Activated T-helper 2 cell treated with anti-CD3 and anti-CD28 coated beads, Interferon-gamma antibody, Interleukin-2, Interleukin-4, amounts not matched to agents 10 μg/mL and 5 μg/mL and 100 μg/mL, durations not matched to agents 14 hours and 24 hours and 36 hours (primary cell): ENCODE measurements around the gene MTHFSD. TPM values are rescaled to one million over a fixed set of nuclear protein-coding genes. Genes with fewer than 3 reads are reported as not detected.

Experiments used
- DNase-seq: peaks from one replicate; pipeline ENCODE4 v3.0.0; 2021; ENCODE audit warnings: low spot score
- H3K27ac Mint-ChIP-seq: one replicate; pipeline ENCODE4 v1.8.0; 2021; ENCODE audit warnings: mixed read lengths
- H3K27me3 Mint-ChIP-seq: one replicate; pipeline ENCODE4 v1.8.0; 2021; ENCODE audit warnings: low read depth, mixed read lengths
- H3K36me3 Mint-ChIP-seq: one replicate; pipeline ENCODE4 v1.8.0; 2021; ENCODE audit warnings: low read depth, mixed read lengths
- H3K4me1 Mint-ChIP-seq: one replicate; pipeline ENCODE4 v1.8.0; 2021; ENCODE audit warnings: low read depth, mixed read lengths
- H3K4me3 Mint-ChIP-seq: one replicate; pipeline ENCODE4 v1.8.0; 2021; ENCODE audit warnings: low read depth, mild to moderate bottlenecking, moderate library complexity, mixed read lengths
- H3K9me3 Mint-ChIP-seq: one replicate; pipeline ENCODE4 v1.8.0; 2021; ENCODE audit warnings: mixed read lengths
- intact Hi-C: fragments of 100-400 bp; cut with micrococcal nuclease; formaldehyde crosslinking; loops from one replicate; pipeline ENCODE4 v1.15.1; 2023
- total RNA-seq: library from RNA; stranded (reverse); gene quantifications from 2 replicates; pipeline ENCODE4 v1.2.3, GENCODE V29; 2022

The MTHFSD gene
- total RNA-seq, 1 donor from 2014 or later: 21.9 TPM

DNA sequence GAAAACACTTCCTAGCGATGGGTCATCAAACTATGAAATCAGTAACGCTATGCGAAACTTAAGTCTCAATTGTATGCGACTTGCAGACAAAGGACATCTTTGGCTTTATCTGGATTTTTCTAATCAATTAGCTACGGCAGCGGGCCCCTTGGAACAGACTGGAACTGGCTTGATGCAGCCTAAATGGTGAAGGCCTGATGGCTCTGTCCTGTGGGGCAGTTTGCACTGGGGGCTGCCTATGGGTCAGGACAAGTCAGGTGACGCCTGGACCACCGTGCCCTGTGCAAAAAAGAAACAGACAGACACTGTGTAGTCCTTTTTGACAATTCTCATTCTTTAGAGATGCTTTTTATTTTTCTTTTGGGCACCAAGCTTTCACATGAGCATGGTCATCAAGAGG is 22.0 kb downstream of the MTHFSD start:
- DNase-seq: no peak
- H3K4me1 Mint-ChIP-seq: no peaks in the 10 kb centered on the region
- H3K9me3 Mint-ChIP-seq: no peaks in the 10 kb centered on the region
- intact Hi-C loops: no loop called here
- H3K27ac Mint-ChIP-seq: no peak overlapping the region
- no peaks in the 10 kb centered on the region for H3K27me3 Mint-ChIP-seq
- H3K4me3 Mint-ChIP-seq: no peak overlapping the region
- H3K36me3 Mint-ChIP-seq: peaks cover 3% of the 10 kb centered on the region

- H3K27ac Mint-ChIP-seq: no peak overlapping the region
- H3K36me3 Mint-ChIP-seq: peaks cover 3% of the 10 kb centered on the region
- no peak overlapping the region for H3K4me3 Mint-ChIP-seq
- no peak for DNase-seq
- no peaks in the 10 kb centered on the region for H3K27me3 Mint-ChIP-seq
- no peaks in the 10 kb centered on the region for H3K4me1 Mint-ChIP-seq
- H3K9me3 Mint-ChIP-seq: no peaks in the 10 kb centered on the region
- intact Hi-C loops: no loop called here
Observed at GRCh38 chr16:86532526-86532815, 22.6 kb downstream of the MTHFSD start.

DNA sequence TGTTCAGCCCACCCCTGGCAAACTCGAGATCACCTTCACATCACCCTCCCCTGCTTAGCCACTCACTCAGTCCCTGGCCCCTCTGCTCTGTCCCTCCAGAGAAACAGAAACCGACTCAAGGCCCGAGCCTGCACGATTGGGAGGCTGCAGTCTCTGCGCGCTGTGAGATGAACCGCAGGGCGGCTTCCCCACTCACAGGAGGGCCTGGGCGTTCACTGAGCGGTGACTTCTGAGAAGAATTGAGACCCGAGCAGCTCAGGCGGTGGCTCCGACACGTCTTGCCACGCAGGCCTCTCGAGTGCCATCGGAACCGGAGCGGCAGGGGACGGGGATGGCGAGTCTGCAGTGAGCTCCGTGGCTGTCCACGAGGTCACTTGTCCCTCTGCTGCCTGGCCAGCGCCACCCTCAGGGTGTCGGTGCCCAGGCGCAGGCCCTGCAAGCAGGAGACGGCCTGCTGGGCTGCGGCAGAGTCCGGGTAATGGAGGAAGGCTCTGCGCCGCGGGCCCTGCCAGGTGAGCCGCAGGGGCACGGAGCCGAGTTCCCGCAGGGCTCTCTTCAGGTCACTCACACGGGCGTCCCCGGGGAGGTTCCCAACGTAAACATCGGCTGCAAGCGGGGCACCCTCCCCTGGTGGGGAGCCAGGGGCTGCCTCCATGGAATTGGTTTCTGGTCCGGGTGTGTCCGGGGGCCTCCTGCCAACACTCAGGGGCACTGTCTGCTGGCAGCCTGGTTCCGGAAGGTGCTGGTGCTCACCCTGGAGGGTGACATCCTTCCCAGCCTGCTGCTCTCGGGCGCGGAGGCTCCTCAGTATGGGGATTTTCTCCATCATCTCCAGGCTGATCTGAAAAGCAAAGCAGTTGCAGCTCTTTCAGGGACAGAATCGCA is 23.2 kb downstream of the MTHFSD start:
- Mint-ChIP-seq H3K4me3 (no peak overlapping the region), H3K27me3 (no peaks in the 10 kb centered on the region), H3K9me3 (no peaks in the 10 kb centered on the region), H3K27ac (no peak overlapping the region), H3K4me1 (no peaks in the 10 kb centered on the region), H3K36me3 (peaks cover 3% of the 10 kb centered on the region)
- DNase-seq: no peak
- intact Hi-C loops: no loop called here

DNA sequence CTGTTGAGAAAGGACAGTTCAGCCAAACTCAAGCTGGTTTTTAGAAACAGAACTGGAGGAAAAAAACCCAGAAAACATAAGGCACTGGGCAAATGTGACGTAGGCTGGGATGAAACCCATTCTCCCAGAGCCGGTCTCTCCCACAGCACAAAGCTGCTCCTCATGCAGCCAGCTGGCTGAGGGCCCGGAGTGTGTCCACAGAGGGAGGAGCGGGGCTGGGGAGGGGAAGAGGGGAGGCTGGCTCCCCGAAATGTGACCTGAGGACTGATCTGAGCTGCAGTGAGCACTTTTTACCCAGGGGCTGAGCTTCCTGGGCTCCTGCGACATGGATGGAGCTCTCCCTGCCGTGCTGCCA is 23.9 kb downstream of the MTHFSD start:
- no peak overlapping the region for H3K27ac Mint-ChIP-seq
- H3K36me3 Mint-ChIP-seq: peaks cover 3% of the 10 kb centered on the region
- no peak overlapping the region for H3K4me3 Mint-ChIP-seq
- H3K27me3 Mint-ChIP-seq: no peaks in the 10 kb centered on the region
- no peaks in the 10 kb centered on the region for H3K9me3 Mint-ChIP-seq
- intact Hi-C loops: no loop called here
- DNase-seq: no peak
- H3K4me1 Mint-ChIP-seq: no peaks in the 10 kb centered on the region

DNA sequence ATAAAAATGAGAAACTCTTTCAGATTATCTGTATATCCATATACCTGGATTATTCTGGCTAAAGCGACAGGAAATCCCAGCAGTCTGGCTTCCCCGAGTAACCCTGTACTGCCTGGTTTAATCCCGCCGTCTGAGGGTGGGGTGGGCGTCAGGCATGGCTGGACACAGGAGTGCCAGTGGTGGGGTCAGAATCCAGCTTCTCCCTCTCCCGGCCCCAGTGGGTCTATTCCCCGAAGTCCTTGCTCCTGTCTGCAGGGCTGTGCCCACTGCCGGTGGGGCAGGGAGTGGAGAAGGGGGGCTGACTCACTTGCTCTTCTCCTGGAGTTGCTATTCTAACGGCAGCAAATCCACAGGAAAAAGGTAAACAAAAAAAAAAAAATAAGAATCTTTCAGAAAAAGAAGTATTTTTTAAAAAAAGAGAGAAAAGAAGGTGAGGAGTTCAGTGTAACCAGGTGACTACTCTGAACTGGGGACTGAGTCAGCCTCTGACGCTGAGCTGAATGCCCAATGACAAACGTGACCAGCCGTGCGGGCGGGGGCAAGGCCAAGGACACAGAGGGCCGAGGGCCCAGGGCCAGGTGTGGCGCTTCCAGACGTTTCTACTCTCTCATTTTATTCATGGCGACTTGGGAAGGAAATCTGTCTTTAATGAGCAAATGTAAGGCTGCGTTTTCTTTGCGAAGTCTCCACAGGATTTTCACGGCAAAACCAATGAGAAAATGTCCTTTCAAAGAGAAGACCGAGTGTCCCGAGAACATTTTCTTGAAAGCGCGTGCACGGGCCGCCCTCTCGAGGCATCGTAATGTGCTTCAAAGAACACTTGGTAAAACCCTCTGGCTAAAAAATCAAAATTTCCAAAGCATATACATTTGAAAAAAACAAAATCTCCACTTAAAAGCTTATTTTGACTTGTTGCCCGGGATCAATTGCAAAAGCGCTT is 24.5 kb downstream of the MTHFSD start:
- H3K9me3 Mint-ChIP-seq: no peaks in the 10 kb centered on the region
- no peaks in the 10 kb centered on the region for H3K27me3 Mint-ChIP-seq
- no peak overlapping the region for H3K4me3 Mint-ChIP-seq
- H3K4me1 Mint-ChIP-seq: no peaks in the 10 kb centered on the region
- no peak for DNase-seq
- H3K36me3 Mint-ChIP-seq: peaks cover 3% of the 10 kb centered on the region
- H3K27ac Mint-ChIP-seq: no peak overlapping the region
- intact Hi-C loops: no loop called here

DNA sequence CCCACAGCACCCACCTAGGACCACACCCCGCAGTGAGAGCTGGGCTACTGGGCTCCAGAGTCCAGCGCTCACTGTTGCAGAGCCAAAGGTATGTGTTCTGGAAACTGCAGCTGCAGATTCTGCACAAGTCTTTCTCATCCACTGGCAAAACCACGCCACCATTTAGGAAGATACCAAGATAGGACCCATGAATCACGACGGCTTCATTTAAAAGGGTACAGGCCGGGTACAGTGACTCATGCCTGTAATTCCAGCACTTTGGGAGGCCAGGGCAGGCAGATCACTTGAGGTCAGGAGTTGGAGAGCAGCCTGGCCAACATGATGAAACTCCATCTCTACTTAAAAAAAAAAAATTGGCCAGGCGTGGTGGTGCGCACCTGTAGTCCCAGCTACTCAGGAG is 25.9 kb downstream of the MTHFSD start:
- intact Hi-C loops: loop anchor here (10.0 kb wide), 1 partner anchor 454 kb away; no protein-coding TSS in a partner anchor
- H3K4me3 Mint-ChIP-seq: no peak overlapping the region
- H3K27ac Mint-ChIP-seq: no peak overlapping the region

GRCh38 chr16:86528061-86528929 is 26.7 kb downstream of the MTHFSD start:
- Mint-ChIP-seq H3K36me3 (peaks cover 3% of the 10 kb centered on the region), H3K27me3 (no peaks in the 10 kb centered on the region), H3K4me1 (no peaks in the 10 kb centered on the region), H3K4me3 (no peak overlapping the region), H3K27ac (no peak overlapping the region), H3K9me3 (no peaks in the 10 kb centered on the region)
- intact Hi-C loops: loop anchor here (10.0 kb wide), 1 partner anchor 453 kb away; no protein-coding TSS in a partner anchor
- DNase-seq: no peak

More for the DNA sequence above, 25.9 kb downstream of the MTHFSD start:
- peaks cover 3% of the 10 kb centered on the region for H3K36me3 Mint-ChIP-seq
- H3K4me1 Mint-ChIP-seq: no peaks in the 10 kb centered on the region
- H3K9me3 Mint-ChIP-seq: no peaks in the 10 kb centered on the region
- DNase-seq: no peak
- H3K27me3 Mint-ChIP-seq: no peaks in the 10 kb centered on the region

DNA sequence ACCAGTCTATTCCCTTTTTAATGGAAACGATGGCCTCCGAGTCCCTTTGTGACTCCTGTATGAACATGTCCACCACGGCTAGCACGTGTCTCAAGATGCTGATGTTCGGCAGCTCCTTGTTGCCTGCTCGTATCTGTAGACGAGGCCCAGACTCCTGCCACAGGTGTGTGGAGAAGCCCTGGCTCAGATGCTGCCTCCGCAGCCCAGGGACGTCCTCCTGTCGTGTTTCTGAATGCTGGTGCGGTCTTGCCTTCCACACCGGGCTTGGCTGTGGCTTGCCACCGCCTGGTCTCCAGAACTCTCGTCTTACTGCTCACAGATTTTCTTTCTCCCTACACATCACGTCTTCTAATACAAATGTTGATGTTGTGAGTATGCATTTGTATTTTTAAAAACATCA is 27.7 kb downstream of the MTHFSD start:
- intact Hi-C loops: loop anchor here (10.0 kb wide), 1 partner anchor 453 kb away; no protein-coding TSS in a partner anchor
- no peak for DNase-seq
- Mint-ChIP-seq H3K27ac (no peak overlapping the region), H3K36me3 (peaks cover 3% of the 10 kb centered on the region), H3K27me3 (no peaks in the 10 kb centered on the region), H3K4me3 (no peak overlapping the region), H3K4me1 (no peaks in the 10 kb centered on the region), H3K9me3 (no peaks in the 10 kb centered on the region)

GRCh38 chr16:86525696-86526095 is 29.3 kb downstream of the MTHFSD start:
- no peaks in the 10 kb centered on the region for H3K4me1 Mint-ChIP-seq
- peaks cover 2% of the 10 kb centered on the region for H3K27me3 Mint-ChIP-seq
- intact Hi-C loops: loop anchor here (10.0 kb wide), 1 partner anchor 451 kb away; no protein-coding TSS in a partner anchor
- no peaks in the 10 kb centered on the region for H3K9me3 Mint-ChIP-seq
- DNase-seq: no peak
- H3K36me3 Mint-ChIP-seq: peaks cover 3% of the 10 kb centered on the region
- no peak overlapping the region for H3K27ac Mint-ChIP-seq
- no peak overlapping the region for H3K4me3 Mint-ChIP-seq

DNA sequence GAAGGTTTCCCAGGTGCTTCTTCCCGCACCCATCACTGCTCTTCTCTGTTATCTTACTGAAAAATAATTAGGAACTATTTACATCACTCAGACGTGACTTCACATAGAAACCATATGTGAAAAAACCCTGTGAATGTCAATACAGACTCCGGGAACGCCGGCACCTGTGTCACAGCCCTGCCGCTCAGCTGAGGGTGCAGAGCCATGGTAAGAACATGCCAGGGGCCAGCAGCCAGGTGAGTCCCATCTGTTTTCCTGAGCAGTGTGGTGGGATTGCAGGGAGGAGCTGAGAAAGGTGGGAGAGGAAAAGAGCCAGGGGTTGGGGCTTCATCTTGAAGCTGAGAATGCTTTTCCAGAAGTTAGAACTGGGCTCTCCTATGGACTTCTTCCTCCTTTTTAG is 31.0 kb downstream of the MTHFSD start:
- intact Hi-C loops: loop anchor here (10.0 kb wide), 1 partner anchor 449 kb away; no protein-coding TSS in a partner anchor
- no peak overlapping the region for H3K27ac Mint-ChIP-seq
- H3K4me1 Mint-ChIP-seq: no peaks in the 10 kb centered on the region
- peaks cover 6% of the 10 kb centered on the region for H3K27me3 Mint-ChIP-seq
- no peaks in the 10 kb centered on the region for H3K36me3 Mint-ChIP-seq
- DNase-seq: no peak
- H3K9me3 Mint-ChIP-seq: no peaks in the 10 kb centered on the region
- no peak overlapping the region for H3K4me3 Mint-ChIP-seq

GRCh38 chr16:86523166-86523740 is 31.8 kb downstream of the MTHFSD start:
- DNase-seq: no peak
- Mint-ChIP-seq H3K36me3 (no peaks in the 10 kb centered on the region), H3K27me3 (peaks cover 13% of the 10 kb centered on the region), H3K4me3 (no peak overlapping the region), H3K27ac (no peak overlapping the region), H3K4me1 (no peaks in the 10 kb centered on the region), H3K9me3 (no peaks in the 10 kb centered on the region)
- intact Hi-C loops: loop anchor here (10.0 kb wide), 1 partner anchor 448 kb away; no protein-coding TSS in a partner anchor

DNA sequence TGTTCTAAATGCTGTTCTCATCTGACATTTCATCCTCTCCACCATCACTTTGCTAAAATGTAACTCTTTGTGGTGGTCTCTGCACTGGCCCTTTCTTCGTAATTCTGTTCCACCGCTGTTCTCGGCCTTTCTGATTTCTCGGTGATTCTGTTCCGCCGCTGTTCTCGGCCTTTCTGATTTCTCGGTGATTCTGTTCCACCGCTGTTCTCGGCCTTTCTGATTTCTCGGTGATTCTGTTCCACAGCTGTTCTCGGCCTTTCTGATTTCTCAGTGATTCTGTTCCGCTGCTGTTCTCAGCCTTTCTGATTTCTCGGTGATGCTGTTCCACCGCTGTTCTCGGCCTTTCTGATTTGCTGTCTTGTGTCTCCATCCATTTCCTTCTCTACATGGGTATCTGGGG is 32.4 kb downstream of the MTHFSD start:
- H3K27me3 Mint-ChIP-seq: peaks cover 19% of the 10 kb centered on the region
- no peaks in the 10 kb centered on the region for H3K36me3 Mint-ChIP-seq
- DNase-seq: no peak
- no peak overlapping the region for H3K27ac Mint-ChIP-seq
- intact Hi-C loops: loop anchor here (10.0 kb wide), 1 partner anchor 448 kb away; no protein-coding TSS in a partner anchor
- H3K4me3 Mint-ChIP-seq: no peak overlapping the region
- no peaks in the 10 kb centered on the region for H3K9me3 Mint-ChIP-seq
- no peaks in the 10 kb centered on the region for H3K4me1 Mint-ChIP-seq
